GM12864 (cell line): ENCODE data around the gene TOX2.

Experiments
- DNase-seq: peaks from one replicate; pipeline ENCODE4 v3.0.0-alpha.2; 2011; ENCODE audit warnings: low read depth
- H3K4me3 ChIP-seq: 2 replicates; pipeline ENCODE4 v1.5.1; 2011; ENCODE audit warnings: mild to moderate bottlenecking, low read depth, low read length, control low read depth
- CTCF ChIP-seq: IDR thresholded peaks from 2 replicates; pipeline ENCODE4 v1.5.1; 2011; ENCODE audit warnings: low read depth, mild to moderate bottlenecking, moderate library complexity, low read length, control low read depth, inconsistent platforms; ENCODE audit errors: missing control alignments

TOX2 gene

GRCh38 chr20:44034965-44035635, 120.4 kb downstream of the TOX2 start:
- no peak for DNase-seq
- no peak for TF ChIP-seq CTCF
- H3K4me3 ChIP-seq: no peak overlapping the region

GRCh38 chr20:44035924-44036323, 121.3 kb downstream of the TOX2 start:
- no peak for TF ChIP-seq CTCF
- H3K4me3 ChIP-seq: no peak overlapping the region
- no peak for DNase-seq

- no peak overlapping the region for H3K4me3 ChIP-seq
- TF ChIP-seq CTCF: no peak
- DNase-seq: no peak
Measured at GRCh38 chr20:44036441-44036840, 121.8 kb downstream of the TOX2 start.

GRCh38 chr20:44038681-44039123, 124.0 kb downstream of the TOX2 start:
- no peak for DNase-seq
- no peak overlapping the region for H3K4me3 ChIP-seq
- TF ChIP-seq CTCF: no peak

- TF ChIP-seq CTCF: no peak
- no peak for DNase-seq
- H3K4me3 ChIP-seq: no peak overlapping the region
Measured at GRCh38 chr20:44039147-44039546, 124.5 kb downstream of the TOX2 start.

GRCh38 chr20:44039741-44040140, 125.1 kb downstream of the TOX2 start:
- no peak for DNase-seq
- TF ChIP-seq CTCF: no peak
- H3K4me3 ChIP-seq: no peak overlapping the region
